Measurements from ENCODE around the gene GRM4.
"Not testable (repeated sequence)": the region's sequence is repeated elsewhere in the genome, so short reads cannot be mapped to it uniquely, and the experiment has no call there.

Gene GRM4

DNA sequence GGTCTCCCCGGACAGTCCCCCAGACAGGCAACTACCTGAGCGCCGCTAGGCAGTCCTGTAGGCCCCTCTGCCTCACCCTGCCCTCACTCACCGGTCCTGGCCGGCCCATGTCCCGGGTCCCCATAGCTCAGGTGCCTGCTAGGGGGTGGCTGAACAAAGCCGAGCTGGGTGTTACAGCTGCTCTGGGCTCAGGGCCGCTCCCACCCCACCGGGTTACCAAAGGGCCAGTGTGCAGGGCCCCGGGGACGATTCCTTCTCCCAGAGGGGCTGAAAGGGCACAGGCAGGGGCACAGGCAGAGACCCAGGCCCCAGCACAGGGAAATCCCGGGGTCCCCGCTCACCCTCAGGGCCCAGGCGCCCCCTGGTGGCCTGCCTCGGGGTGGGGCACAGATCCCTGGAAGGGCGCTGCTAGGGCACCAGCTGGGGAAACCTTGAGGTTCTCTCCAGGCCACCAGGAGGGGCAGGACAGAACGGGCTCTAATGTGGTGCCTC, 118.4 kb downstream of the GRM4 start:
- DNase-seq: peak in 6 of 56 donors; percentile 6 to 34 (median 10)

DNA sequence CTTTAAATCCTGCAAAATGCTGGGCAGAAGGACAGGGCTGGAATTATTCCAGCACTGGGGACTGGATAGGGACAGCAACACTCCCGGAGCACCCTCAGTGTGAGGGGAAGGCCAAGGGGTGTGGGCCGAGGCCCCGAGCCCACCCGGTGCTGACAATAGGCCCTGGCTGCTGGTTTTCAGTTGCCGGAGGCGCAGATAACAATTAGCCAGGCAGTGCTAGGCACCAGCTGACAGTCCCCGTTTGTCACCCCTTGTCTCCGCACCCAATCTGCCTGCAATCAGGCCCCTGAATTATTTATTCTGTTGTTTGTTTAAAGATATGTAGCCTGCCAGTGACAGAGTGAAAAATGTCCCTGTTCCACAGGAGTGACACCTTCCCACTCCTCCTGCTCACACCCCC, 120.0 kb downstream of the GRM4 start:
- no peak for DNase-seq

DNA sequence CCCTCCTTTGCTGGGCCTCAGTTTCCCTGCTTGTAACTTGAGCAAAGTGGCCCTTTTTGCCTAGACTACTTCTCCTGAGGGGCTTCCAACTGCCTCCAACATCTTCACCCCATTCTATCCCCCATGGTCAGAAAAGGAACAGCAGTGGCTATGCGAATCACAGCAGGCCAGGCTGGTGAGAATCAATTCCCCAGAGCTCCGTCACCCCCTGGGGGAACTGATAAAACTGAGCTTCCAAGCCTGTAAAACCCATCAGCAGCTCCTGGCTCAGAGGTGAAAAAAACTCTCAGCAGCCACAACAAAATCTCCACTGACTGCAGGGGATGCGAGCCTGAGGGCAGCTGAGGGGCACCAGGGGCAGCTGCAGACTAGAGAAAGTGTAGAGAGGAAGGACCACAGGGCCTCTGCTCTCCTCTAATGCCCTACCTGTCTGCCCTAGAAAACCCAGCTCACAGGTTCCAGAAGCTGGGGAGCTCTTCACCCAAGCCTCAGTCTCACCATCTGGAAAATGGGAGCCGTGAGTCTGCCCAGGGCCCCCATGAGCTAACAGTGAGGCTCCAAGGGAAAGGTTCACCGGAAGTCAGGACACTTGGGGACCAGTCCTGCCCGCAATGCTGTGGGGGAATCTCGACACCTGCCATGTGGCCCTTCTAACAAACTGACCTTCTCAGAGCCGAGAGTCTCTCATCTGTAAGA, 120.6 kb downstream of the GRM4 start:
- DNase-seq: no peak

DNA sequence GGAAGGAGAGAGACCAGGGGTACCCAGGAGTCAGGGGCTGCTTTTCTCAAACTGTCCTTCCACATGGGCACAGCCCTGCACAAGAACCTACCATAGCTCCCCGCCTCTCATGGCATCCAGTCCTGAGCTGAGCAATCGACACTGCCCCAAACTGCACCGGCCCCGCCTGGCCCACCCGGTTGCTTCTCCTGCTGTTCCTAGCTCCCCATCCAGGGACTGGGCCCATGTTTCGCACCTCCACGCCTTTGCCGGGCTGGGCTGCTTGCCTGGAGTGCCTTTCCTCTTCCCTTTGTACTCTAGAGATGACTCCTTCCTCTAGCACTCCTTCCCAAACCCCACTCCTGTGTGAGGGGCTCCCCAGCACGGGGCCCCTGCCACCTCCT, 123.0 kb downstream of the GRM4 start:
- DNase-seq: no peak

DNA sequence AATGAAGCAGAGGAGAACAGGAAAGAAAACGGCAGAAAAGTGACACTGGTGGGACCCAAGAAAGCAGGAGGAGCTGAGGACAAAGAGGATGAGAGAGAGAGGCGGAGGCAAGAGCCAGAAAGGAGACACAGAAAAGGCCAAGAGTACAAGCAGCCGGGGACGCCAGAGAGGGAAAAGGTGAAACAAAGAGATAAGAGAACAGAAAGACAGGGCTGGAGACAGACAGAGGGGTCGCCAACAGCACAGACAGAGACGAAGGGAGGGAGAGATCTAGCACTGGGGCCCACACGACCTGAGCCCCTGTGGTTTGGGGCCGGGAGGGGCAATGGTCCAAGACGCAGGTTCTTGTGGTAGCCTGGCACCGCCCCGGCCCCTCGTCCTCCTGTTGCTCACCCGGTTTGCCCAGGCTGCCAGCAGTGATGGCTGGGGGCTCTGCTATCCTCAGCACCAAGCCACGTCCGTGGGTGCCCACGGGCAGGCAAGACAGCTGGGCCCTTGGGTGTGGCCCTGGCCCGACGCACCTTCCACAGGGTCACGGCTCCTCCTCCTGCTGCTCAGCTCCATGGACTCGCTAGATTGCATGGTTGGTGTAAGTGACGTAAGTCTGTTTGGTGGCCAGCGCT, 123.5 kb downstream of the GRM4 start:
- DNase-seq: no peak

DNA sequence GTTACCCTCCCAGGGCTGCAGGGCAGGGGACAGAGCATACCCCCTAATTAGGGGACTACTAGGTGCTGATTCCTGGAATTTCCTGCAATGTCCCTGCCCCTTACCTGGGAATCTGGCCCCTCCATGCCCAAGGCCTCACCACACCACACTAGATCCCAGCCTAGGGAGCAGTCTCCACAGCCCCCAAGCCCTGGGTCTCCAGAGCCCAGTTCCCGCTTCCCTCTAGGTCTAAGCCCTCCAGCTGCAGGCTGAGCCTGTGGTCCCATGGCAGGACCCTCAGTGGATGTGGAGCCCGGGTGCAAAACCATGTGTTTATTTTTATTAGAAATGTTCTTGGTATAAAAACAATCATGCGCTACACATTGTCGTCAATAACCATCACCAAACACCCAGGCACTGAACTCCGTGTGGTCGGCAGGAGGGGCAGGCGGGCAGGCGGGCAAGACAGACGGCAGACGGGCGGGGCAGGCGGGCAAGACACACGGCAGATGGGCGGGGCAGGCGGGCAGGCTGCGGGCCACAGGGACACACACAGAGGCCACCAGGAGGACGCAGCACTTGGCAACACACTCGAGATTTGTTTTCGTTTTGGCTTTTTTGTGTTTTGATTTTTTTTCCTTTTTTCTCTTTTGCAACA, 124.2 kb downstream of the GRM4 start:
- DNase-seq: no peak

DNA sequence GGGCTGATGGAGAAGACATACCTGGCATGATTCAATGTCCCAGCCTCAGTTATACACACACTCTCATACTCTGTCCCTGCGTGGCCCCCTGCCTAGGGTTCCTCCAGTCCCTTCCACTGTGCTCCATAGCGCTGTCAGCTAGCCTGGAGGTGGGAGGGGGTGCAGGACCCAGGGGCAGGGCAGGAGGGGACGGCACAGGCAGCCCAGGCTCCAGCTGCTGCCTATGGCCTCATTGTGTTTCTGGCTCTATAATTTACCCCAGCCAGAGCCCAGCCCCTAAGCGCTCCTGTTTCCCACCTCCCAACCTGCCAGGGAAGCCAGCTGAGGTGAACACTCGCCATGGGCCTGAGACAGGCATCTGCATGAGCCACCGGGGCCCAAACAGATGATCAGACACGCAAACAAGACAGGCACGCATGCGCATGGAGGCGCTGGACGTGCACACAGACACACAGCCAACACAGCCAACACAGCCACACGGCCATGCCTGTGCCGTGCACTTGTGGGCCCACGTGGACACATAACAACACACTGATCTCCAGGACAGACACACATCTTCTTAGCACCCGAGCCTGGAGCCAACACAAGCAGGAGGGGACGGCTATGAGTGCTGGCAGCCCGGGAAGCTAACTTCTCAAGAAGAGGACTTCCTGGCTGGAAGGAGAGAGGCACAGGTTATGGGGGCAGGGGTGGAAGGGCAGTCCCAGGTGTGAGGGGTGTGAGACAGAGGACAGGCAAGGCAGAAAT, 124.9 kb downstream of the GRM4 start:
- DNase-seq: no peak

DNA sequence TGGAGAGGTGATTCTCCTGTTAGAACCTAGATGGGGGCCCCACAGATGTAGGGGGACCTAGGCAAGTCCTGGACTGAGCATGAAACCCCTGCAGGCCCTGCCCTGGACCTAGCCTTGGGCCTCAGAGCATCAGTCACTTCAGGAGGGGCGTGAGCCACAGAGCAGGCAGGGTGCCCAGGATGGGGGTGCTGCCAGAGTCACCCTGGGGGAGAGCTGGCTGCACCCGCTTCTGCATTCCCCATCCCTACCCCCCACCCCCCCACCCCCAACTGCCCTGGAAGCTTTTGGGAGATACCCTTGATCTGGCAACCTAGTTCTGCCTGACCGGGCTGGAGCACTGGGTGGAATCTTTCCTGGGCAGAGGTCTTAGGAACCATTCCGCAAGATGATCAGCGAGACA, 125.6 kb downstream of the GRM4 start:
- DNase-seq: no peak

DNA sequence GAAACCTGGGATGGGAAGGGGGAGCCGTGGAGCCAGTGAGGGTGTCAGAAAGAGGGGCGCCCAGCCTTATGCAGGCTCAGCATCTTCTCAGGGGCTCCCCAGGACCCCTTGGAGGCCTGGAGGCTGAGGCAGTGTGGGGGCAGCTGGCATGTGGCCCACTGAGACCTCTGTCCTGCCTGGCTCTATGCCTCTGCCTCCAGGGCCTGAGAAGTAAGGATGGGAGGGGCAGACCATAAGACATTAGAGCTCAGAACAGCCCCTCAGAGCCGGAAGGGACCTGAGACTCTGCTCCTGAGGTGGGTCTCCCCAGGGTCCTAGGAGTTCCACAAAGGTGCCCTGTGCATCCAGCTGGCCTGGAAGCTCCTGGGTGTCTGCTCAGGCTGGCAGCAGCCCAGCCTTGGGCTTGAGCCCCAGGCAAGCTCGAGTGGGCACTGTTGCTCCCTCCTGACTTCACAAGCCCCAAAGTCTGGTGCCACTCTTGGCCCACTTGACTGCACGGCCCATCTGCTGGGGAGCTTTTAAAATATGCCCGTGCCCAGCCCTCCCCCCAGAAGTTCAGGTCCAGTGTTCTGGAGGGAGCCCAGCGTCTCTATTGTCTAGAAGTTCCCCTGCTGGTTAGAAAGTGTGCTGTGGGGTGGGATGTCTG, 126.8 kb downstream of the GRM4 start:
- no peak for DNase-seq

DNA sequence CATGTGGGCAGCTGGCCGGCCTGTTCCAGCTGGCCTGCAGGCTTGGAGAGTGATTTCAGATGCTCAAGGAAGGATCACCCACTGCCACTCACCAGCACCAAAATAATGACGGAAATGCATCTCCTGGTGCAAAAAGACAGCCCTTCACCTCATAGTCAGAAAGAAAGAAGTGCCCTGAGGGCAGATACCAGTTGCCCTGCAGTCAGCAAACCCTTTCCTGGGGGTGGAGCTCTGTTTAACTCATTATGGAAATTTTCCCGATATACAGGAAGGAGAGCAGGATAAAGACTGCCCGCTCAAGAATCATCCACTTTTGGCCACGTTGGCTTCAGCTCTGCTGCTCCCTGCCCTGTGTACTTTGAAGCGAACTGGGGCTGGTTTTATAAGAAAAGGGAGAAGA, 127.9 kb downstream of the GRM4 start:
- no peak for DNase-seq

DNA sequence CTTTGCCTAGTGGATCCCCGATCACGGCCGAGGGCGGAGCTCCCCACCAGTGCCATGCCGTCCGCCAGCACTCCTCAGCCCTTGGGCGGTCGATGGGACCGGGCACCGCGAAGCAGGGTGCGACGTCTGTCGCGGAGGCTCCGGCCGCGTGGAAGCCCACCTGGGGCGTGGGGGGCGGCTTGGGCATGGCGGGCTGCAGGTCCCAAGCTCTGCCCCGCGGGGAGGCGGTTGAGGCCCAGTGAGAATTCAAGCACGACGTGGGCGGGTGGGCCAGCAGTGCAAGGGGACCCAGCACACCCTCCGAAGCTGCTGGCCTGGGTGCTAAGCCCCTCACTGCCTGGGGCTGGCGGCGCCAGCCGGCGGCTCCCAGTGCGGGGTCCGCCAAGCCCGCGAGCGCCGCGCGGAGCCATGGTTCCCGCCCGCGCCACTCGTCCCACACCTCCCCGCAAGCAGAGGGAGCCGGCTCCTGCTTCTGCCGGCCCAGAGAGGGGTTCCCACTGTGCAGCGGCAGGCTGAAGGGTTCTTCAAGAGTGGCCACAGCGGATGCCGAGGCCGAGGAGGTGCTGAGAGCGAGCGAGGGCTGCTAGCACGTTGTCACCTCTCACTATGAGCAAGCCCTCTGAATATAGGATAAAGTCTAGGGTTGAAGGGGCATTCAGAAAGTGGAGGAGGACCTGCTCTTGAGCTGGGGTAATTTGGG, 128.6 kb downstream of the GRM4 start:
- no peak for DNase-seq

DNA sequence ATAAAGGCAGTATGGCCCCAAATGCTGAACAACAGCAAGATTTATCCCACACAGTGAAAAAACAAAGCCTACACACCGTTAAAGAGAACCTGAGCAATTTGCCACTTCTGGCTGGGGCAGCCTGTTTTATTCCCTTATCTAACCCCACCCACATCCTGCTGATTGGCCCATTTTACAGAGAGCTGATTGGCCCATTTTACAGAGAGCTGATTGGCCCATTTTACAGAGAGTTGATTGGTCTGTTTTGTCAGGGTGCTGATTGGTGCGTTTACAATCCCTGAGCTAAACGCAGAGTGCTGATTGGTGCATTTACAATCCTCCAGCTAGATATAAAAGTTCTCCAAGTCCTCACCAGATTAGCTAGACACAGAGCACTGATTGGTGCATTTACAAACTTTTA, 129.3 kb downstream of the GRM4 start:
- not testable (repeated sequence) for DNase-seq

DNA sequence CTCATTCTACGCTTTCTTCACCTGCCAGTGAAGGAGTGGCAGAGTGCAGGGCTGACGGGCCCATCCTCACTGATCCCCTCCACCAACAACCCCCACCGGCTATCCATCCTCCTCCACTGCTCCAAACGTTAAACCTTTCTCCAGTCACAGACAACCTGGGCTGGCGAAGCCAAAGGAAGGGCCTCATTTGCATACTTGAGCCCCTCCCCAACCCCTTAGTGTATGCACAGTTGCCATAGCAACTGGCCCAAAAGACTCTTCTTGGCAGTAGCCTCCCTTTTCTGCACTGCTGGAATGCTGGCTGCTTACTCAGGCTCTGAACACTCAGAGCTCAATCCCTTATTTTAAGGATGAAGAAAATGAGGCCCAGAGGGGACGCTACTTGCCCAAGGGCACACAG, 130.3 kb downstream of the GRM4 start:
- DNase-seq: no peak

DNA sequence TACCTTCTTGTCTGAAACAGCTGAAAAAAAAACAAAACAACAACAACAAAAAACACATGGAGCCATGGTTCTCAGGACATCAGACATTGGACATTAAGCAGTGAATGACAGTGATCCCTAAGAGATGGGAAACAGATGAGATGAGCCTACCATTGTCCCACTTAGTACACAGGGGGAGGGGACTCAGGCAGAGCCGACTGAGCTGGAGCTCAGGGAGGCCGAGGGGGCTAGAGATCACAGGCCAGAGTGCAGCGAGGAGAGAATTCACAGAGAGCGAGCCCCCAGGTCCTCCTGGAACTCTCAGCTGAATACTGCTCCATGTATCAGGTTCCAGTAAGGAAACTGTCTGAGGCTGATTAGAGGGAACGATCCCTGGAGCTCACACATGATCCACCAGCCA, 134.6 kb downstream of the GRM4 start:
- DNase-seq: no peak

DNA sequence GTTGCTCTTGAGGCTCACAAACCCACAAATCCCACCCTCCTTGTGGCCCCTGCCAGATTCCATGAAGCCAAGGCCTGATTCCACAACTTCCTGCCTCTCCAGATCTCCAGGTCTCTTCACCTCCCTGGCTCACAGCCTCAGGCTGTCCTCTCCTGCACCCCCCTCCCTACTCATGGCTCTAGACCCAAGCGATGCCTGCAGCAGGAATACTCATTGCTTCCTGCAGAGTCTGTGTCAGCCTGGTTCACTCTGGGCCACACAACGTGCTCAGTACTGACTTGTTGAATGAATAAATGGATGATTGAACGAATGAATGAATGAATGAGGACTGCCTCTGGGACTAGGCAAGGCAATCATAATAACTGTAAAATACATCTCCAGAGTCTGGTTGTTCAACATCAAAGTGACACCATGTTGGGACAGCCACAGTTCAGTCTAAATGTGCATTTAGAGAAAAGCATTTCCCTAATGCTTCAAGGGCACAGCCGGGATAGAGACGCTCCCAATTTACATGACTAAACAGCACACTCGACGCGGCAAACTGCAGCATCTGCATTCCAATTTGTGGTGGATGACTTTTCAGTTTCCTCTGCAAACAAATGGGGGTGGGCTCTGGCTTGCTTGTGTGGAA, 139.9 kb downstream of the GRM4 start:
- DNase-seq: no peak

DNA sequence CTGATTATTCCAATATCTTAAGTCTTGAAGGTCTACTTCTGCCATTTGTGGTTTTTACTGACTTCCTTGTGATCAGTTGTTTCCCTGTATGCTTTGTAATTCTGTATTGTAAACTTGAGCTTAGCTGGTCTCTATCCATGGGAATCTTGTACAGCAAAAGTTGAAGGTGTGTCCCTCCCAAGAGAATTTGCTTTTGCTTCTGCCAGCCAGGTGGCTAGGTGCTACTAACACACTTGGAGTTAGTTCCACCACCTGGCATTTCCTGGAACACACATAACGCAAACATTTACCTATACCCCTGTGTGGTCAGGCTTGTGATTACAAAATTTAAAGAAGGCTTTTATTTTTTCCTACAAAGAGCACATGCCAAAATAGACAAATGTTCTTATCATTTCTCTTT, 141.2 kb downstream of the GRM4 start:
- no peak for DNase-seq

DNA sequence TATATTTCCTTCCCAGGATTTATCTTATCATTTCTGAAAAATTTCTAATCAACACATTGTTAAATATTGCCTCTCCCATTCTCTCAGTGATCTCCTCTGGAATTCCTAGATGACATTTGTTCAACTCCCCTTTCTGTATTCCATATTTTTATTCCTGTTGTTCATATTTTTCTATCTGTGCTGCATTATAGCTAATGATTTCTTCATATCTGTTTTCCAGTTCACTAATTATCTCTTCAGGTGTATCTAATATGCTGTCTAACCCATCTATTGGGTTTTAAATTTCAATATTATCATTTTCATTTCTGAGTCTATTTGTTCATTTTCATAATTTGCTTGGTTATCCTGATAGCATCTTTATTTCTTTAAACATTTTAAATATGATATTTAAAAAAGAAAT, 141.9 kb downstream of the GRM4 start:
- no peak for DNase-seq

DNA sequence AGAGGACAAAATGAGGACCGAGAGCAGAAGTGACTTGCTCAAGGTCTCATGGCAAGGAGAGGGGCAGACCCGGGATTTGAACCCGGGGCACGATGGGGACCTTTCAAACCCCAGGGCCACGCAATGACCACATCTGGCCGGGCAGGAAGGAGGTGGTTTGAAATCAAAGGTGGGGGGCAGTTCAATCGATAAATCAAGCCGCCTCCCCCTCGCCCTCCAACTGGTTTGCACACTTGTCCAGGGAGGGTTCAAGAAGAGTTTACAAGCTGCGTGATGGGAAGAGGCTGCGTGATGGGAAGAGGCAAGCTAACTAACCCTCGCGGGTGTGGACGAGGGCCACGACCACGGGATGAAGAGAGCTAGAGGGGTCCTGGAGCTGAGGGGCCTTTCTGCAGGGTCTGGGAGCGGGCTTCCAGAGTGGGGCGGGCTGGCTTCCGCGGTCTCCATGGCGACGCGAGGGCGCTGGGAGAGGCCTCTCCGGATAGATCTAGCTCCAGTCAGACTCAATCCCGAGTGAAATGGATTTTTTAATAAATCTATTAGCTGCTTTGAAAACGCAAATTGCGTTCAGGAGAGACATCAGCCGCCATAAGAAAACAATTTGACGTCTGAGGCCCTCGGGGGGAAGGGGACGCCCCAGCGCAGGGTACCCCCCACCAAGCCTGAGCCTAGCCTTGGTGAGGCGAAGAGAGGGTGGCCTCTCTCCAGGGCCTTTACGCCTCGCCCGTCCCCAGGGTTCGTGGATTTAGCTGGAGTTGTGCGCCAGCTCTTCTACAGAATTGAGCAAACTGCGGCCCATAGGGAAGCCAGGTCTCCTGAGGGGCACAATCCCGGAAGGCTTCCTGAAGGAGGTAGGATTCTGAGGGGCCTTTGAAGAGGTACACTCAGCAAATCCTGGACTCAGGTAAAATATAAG, 143.9 kb downstream of the GRM4 start:
- no peak for DNase-seq

DNA sequence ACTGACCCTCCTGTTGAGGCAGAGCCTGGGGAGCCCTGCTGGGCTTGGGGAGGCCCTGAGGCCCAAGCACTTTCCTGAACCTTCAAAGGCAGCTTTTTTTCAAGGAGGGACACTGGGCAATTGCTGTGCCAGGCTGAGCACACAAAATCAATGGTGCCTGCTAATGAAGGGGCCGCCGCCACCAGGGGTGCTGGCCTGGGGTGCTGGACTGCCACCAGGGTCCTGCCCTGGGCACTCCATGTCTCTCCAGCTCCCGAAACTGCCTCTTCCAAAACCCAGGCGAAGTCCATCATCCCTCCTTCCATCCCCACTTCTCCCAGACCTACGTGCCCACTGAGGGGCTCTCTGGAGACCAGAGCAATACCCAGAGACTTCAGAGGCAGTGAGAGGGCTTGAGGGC, 145.6 kb downstream of the GRM4 start:
- DNase-seq: no peak
